ENCODE measurements around the gene FABP6.
A peak's percentile ranks its signal among the peaks of the same experiment; 100 is the strongest.
"Not testable (repeated sequence)": the region's sequence is repeated elsewhere in the genome, so short reads cannot be mapped to it uniquely, and the experiment has no call there.

The FABP6 gene

GRCh38 chr5:160237571-160238093 is 8.3 kb downstream of the FABP6 start:
- no peak for DNase-seq

DNA sequence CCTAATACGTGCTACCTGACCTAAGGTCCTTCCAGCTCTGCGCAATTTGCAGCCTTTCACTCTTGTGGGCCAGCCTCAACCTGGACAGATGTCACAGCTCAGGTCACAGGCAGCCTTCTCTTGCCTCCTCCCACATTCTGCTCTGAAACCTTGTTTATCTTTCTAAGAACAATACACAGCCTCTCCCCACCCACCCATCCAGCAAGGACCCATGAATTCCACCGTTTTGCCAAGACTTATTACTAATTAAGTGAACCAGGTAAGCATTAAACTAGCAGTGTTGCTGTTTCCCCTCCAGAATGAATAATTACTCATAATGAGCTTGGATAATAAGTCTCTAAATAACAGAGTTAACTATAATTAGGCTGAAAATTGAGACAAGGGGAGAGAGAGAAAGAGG is 11.0 kb downstream of the FABP6 start:
- TF ChIP-seq POLR2A (IDR thresholded peaks at IDR 0.05; ENCODE audit: low read length), result no peak
- TF ChIP-seq GATA1 (IDR thresholded peaks at IDR 0.05; ENCODE audit: low read depth, low read length), result no peak
- DNase-seq, result peak; percentile 29 to 53

More at GRCh38 chr5:160237571-160238093, 8.3 kb downstream of the FABP6 start:
- TF ChIP-seq GATA1 (IDR thresholded peaks at IDR 0.05; ENCODE audit: low read depth, low read length), result no peak
- no peak for TF ChIP-seq POLR2A (IDR thresholded peaks at IDR 0.05; ENCODE audit: low read length)

- DNase-seq, result peak in 1 of 2 experiments; percentile 12
- TF ChIP-seq GATA1 (IDR thresholded peaks at IDR 0.05; ENCODE audit: low read depth, low read length) (no peak), POLR2A (IDR thresholded peaks at IDR 0.05; ENCODE audit: low read length) (no peak)
These were observed 12.8 kb downstream of the FABP6 start for GRCh38 chr5:160242145-160242544.

- TF ChIP-seq GATA1 (IDR thresholded peaks at IDR 0.05; ENCODE audit: low read depth, low read length), result no peak
- TF ChIP-seq POLR2A (IDR thresholded peaks at IDR 0.05; ENCODE audit: low read length), result no peak
- no peak for DNase-seq
These were observed 16.3 kb downstream of the FABP6 start for GRCh38 chr5:160245506-160246086.

DNA sequence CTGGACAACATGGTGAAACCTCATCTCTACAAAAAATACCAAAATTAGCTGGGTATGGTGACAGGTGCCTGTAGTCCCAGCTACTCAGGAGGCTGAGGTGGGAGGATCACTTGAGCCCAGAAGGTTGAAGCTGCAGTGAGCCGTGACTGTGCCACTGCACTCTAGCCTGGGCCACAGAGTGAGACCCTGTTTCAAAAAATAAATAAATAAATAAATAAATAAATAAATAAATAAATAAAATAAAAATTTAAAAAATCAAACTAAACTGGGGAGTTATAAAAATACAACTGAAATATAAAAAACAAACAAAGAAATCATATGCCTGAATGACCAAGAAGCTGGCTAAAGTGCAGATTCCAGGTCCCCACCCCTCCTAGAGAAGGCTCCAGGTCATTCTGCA is 20.3 kb downstream of the FABP6 start:
- not testable (repeated sequence) for DNase-seq

DNA sequence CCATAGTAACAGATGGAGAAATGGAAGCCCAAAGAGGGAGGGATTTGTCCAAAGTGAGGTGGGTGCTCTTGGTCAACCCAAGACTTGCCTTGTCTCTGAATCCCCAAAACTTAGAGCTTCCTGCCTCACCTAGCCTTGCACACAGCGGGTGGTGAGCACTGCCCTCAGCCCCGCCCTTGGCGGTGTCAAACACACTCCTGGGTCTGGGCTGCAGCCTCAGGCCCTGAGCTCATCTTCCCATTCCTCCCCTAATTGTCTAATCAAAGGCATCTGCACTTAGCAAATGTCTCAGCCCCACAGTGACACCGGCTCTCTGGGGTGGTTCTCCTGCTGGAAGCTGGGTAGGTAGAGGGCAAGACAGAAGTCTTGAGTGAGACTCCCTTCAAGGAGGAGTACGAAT is 20.9 kb downstream of the FABP6 start:
- no peak for TF ChIP-seq GATA1 (IDR thresholded peaks at IDR 0.05; ENCODE audit: low read depth, low read length)
- TF ChIP-seq POLR2A (IDR thresholded peaks at IDR 0.05; ENCODE audit: low read length), result no peak

DNA sequence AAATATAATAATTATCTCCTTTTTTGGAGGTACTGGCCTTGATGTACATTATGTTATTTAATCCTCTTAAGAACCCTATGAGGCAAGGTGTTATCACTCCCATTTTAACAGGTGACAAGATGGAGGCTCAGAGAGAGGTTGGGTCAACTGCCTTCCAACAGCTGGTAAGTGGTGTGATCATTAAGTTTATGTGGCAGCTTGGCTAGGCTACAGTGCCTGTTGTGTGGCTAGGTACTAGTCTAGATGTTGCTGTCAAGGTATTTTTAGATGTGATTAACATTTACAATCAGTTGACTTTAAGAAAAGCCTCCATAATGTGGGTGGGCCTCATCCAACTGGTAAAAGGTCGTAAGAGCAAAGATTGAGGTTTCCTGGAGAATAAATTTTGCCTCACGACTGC is 21.5 kb downstream of the FABP6 start:
- TF ChIP-seq POLR2A (IDR thresholded peaks at IDR 0.05; ENCODE audit: low read length), result no peak
- no peak for TF ChIP-seq GATA1 (IDR thresholded peaks at IDR 0.05; ENCODE audit: low read depth, low read length)
- no peak for DNase-seq

More for the DNA sequence above, 20.9 kb downstream of the FABP6 start:
- DNase-seq, result peak in 1 of 2 experiments; percentile 18

GRCh38 chr5:160251406-160252155 is 22.3 kb downstream of the FABP6 start:
- no peak for TF ChIP-seq GATA1 (IDR thresholded peaks at IDR 0.05; ENCODE audit: low read depth, low read length)
- TF ChIP-seq POLR2A (IDR thresholded peaks at IDR 0.05; ENCODE audit: low read length), result no peak
- DNase-seq, result no peak

DNA sequence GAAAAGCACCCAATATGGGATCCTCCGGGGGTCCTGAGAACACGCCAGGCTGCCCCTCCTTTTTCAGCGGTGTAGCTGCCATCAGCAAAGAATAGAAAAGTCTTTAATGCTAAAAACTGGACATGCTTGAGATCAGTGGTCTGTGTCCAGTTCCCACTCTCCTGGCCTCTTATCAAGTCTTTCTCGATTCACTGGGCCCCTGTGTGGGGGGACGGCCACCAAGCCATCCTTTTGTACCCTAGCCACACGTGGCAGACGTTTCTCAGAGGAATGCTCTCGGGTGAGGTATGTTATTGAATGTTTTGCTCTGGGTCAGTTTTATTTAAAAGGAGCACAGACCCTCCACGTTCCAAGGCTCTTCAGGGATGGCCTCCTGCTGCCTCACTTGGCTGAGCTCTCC is 23.6 kb downstream of the FABP6 start:
- no peak for DNase-seq
- TF ChIP-seq POLR2A (IDR thresholded peaks at IDR 0.05; ENCODE audit: low read length), result no peak
- TF ChIP-seq GATA1 (IDR thresholded peaks at IDR 0.05; ENCODE audit: low read depth, low read length), result no peak

GRCh38 chr5:160253441-160253840 is 24.1 kb downstream of the FABP6 start:
- TF ChIP-seq GATA1 (IDR thresholded peaks at IDR 0.05; ENCODE audit: low read depth, low read length) (no peak), POLR2A (IDR thresholded peaks at IDR 0.05; ENCODE audit: low read length) (no peak)
- DNase-seq, result no peak

GRCh38 chr5:160254706-160255105 is 25.4 kb downstream of the FABP6 start:
- DNase-seq, result no peak
- TF ChIP-seq POLR2A (IDR thresholded peaks at IDR 0.05; ENCODE audit: low read length), result no peak
- TF ChIP-seq GATA1 (IDR thresholded peaks at IDR 0.05; ENCODE audit: low read depth, low read length), result no peak

GRCh38 chr5:160259341-160259740 is 30.0 kb downstream of the FABP6 start:
- DNase-seq, result no peak
- no peak for TF ChIP-seq POLR2A (IDR thresholded peaks at IDR 0.05; ENCODE audit: low read length)
- TF ChIP-seq GATA1 (IDR thresholded peaks at IDR 0.05; ENCODE audit: low read depth, low read length), result no peak

GRCh38 chr5:160260006-160260775 is 30.9 kb downstream of the FABP6 start:
- DNase-seq, result peak in 1 of 2 experiments; percentile 65
- TF ChIP-seq GATA1 (IDR thresholded peaks at IDR 0.05; ENCODE audit: low read depth, low read length) (no peak), POLR2A (IDR thresholded peaks at IDR 0.05; ENCODE audit: low read length) (no peak)
